Measurements from ENCODE around the gene FRMD5.

DNA sequence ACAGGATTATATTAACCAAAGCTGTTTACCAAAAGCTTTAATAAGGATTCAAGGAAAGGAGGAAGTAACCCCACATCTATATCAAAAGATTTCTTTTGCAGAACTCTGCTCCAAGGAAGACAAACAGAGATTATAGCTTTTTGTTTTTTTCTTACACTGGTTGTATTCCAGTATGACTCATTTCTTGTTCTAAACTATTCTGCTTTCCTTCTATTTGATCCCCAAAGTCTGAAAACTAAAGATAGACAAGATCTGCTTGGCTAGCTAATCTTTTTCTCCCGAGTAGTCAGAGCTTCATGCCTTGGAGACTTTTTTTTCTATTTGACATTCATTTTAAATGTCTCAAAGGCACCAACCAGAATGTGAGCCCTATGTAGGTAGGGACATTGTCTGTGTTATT lies 36.8 kb upstream of the FRMD5 start:
- TF ChIP-seq, protein P1, sequence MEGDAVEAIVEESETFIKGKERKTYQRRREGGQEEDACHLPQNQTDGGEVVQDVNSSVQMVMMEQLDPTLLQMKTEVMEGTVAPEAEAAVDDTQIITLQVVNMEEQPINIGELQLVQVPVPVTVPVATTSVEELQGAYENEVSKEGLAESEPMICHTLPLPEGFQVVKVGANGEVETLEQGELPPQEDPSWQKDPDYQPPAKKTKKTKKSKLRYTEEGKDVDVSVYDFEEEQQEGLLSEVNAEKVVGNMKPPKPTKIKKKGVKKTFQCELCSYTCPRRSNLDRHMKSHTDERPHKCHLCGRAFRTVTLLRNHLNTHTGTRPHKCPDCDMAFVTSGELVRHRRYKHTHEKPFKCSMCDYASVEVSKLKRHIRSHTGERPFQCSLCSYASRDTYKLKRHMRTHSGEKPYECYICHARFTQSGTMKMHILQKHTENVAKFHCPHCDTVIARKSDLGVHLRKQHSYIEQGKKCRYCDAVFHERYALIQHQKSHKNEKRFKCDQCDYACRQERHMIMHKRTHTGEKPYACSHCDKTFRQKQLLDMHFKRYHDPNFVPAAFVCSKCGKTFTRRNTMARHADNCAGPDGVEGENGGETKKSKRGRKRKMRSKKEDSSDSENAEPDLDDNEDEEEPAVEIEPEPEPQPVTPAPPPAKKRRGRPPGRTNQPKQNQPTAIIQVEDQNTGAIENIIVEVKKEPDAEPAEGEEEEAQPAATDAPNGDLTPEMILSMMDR (IDR thresholded peaks at IDR 0.05), result no peak
- TF ChIP-seq POLR2A (IDR thresholded peaks at IDR 0.05), result no peak
